ENCODE measurements around the gene CAMK2G.
A peak's percentile ranks its signal among the peaks of the same experiment; 100 is the strongest.

CAMK2G gene

DNA sequence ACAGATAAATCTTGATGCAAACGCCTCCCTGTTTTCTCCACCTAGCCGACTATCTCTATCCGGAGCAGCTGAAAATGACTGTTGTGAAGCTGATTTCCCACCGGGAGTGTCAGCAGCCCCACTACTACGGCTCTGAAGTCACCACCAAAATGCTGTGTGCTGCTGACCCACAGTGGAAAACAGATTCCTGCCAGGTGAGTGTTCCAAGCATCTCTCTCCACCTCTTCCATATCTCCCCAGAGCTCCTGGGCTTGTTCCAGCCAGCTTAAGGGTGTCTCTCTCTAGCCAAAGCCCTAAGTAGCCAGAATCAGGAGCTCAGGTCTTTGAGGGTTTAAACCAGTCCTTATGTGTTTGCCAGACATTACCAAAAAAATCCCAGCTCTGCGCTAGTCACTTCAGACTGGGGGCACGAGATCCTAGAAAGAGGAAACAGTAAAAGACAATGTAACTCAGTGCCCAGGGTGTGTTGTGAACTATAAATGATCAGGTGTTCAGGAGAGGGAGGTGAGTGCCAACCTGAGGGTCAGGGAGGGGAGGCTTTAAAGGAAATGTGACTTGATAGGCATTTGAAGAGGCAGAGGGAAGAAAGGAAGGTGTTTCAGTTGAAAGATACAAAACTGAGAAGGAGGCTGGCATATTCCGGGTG, 41.0 kb upstream of the CAMK2G start:
- no peak for DNase-seq
- Histone ChIP-seq H3K79me2 (ENCODE audit: insufficient read depth, low read length) (no peaks in the 10 kb centered on the region), H4K20me1 (ENCODE audit: insufficient read depth, low read length) (peaks cover 22% of the 10 kb centered on the region), H2AFZ (ENCODE audit: low read depth, low read length) (no peak overlapping the region), H3K9me3 (ENCODE audit: insufficient read depth, low read length, severe bottlenecking) (no peaks in the 10 kb centered on the region), H3K9ac (ENCODE audit: low read depth, low read length) (no peak overlapping the region), H3K27me3 (ENCODE audit: insufficient read depth, low read length, poor library complexity) (peaks cover 46% of the 10 kb centered on the region), H3K27ac (ENCODE audit: low read length) (no peak overlapping the region), H3K4me2 (ENCODE audit: insufficient read depth, low read length) (no peak overlapping the region), H3K36me3 (ENCODE audit: insufficient read depth, low read length) (no peaks in the 10 kb centered on the region), H3K4me3 (ENCODE audit: low read depth in 1 of 2, low read length in 2 of 2) (no peak overlapping the region), H3K4me1 (ENCODE audit: insufficient read depth, low read length) (peaks cover 24% of the 10 kb centered on the region)
- no peak for TF ChIP-seq CTCF (IDR thresholded peaks at IDR 0.05; ENCODE audit: borderline replicate concordance, extremely low read depth, low read length, poor library complexity, severe bottlenecking)
- TF ChIP-seq EZH2 (IDR thresholded peaks at IDR 0.05; ENCODE audit: borderline replicate concordance, low read depth, low read length, severe bottlenecking), result no peak
- ATAC-seq (ENCODE audit: insufficient read depth, low read depth), result no peak

DNA sequence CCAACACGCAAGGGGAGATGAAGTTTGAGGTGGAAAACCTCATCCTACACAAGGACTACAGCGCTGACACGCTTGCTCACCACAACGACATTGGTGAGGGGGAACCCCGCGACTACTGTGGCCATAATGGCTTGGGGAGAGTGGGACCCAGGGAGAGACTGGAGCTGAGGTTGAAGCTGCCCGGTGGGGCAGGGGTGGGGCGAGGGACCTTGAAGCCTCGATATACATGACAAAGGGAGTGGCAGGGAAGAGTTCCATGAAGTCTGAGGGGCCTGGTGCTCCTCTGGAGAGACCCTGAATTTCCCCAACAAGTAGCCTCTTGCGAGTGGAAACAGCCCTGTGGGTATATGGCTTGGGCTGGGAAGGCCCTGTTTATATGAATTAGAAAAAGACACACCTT, 39.7 kb upstream of the CAMK2G start:
- Histone ChIP-seq H2AFZ (ENCODE audit: low read depth, low read length) (no peak overlapping the region), H3K4me2 (ENCODE audit: insufficient read depth, low read length) (no peak overlapping the region), H3K9me3 (ENCODE audit: insufficient read depth, low read length, severe bottlenecking) (no peaks in the 10 kb centered on the region), H3K36me3 (ENCODE audit: insufficient read depth, low read length) (no peaks in the 10 kb centered on the region), H3K79me2 (ENCODE audit: insufficient read depth, low read length) (no peaks in the 10 kb centered on the region), H3K9ac (ENCODE audit: low read depth, low read length) (no peak overlapping the region), H3K27ac (ENCODE audit: low read length) (no peak overlapping the region), H4K20me1 (ENCODE audit: insufficient read depth, low read length) (peaks cover 24% of the 10 kb centered on the region), H3K27me3 (ENCODE audit: insufficient read depth, low read length, poor library complexity) (peaks cover 58% of the 10 kb centered on the region), H3K4me1 (ENCODE audit: insufficient read depth, low read length) (peaks cover 26% of the 10 kb centered on the region), H3K4me3 (ENCODE audit: low read depth in 1 of 2, low read length in 2 of 2) (no peak overlapping the region)
- DNase-seq, result no peak
- no peak for TF ChIP-seq EZH2 (IDR thresholded peaks at IDR 0.05; ENCODE audit: borderline replicate concordance, low read depth, low read length, severe bottlenecking)
- no peak for TF ChIP-seq CTCF (IDR thresholded peaks at IDR 0.05; ENCODE audit: borderline replicate concordance, extremely low read depth, low read length, poor library complexity, severe bottlenecking)
- ATAC-seq (ENCODE audit: insufficient read depth, low read depth), result no peak

- Histone ChIP-seq H3K9me3 (ENCODE audit: insufficient read depth, low read length, severe bottlenecking) (no peaks in the 10 kb centered on the region), H3K4me2 (ENCODE audit: insufficient read depth, low read length) (peak overlapping the region; percentile 87), H3K27ac (ENCODE audit: low read length) (no peak overlapping the region), H3K4me3 (ENCODE audit: low read depth in 1 of 2, low read length in 2 of 2) (peak overlapping the region in 1 of 2 experiments; percentile 57; a peak in 2 of 4 replicates), H4K20me1 (ENCODE audit: insufficient read depth, low read length) (peaks cover 24% of the 10 kb centered on the region), H3K27me3 (ENCODE audit: insufficient read depth, low read length, poor library complexity) (peaks cover 73% of the 10 kb centered on the region), H3K36me3 (ENCODE audit: insufficient read depth, low read length) (no peaks in the 10 kb centered on the region), H3K9ac (ENCODE audit: low read depth, low read length) (peak overlapping the region; percentile 37; the same call in 1 of the 2 replicates), H3K79me2 (ENCODE audit: insufficient read depth, low read length) (no peaks in the 10 kb centered on the region), H2AFZ (ENCODE audit: low read depth, low read length) (peak overlapping the region; percentile 30; the same call in 1 of the 2 replicates), H3K4me1 (ENCODE audit: insufficient read depth, low read length) (peaks cover 46% of the 10 kb centered on the region)
- DNase-seq (no peak), ATAC-seq (ENCODE audit: insufficient read depth, low read depth) (no peak)
- peak; percentile 60 for TF ChIP-seq EZH2 (IDR thresholded peaks at IDR 0.05; ENCODE audit: borderline replicate concordance, low read depth, low read length, severe bottlenecking)
- TF ChIP-seq CTCF (IDR thresholded peaks at IDR 0.05; ENCODE audit: borderline replicate concordance, extremely low read depth, low read length, poor library complexity, severe bottlenecking), result no peak
Observed at GRCh38 chr10:73911553-73912004, 37.2 kb upstream of the CAMK2G start.
